GM12878 (cell line): ENCODE results near the gene PLAC1. TPM values are rescaled to one million over a fixed set of nuclear protein-coding genes. Genes with fewer than 3 reads are reported as not detected.
A peak's percentile ranks its signal among the peaks of the same experiment; 100 is the strongest.

Experiments
- ATAC-seq: fragments of 200-7000 bp; cut with Tn5 transposase; 3 replicates; pipeline ENCODE4 v1.9.1; 2020; ENCODE audit warnings: mild to moderate bottlenecking, moderate library complexity
- BruUV-seq: library from RNA; stranded (reverse); fragments of 400-500 nt; replicated peaks from 2 replicates; lab custom pipeline; 2021; lab: Mats Ljungman, UMichigan
- CTCF ChIA-PET: fragments of 300-600 bp; sonication (Branson Sonifier 250); formaldehyde crosslinking; extraction: SDS; loops from one replicate; lab custom pipeline; 2021; ENCODE audit warnings: inconsistent platforms; lab: Yijun Ruan, JAX
- POLR2A ChIA-PET: fragments of 350-600 bp; formaldehyde crosslinking; extraction: SDS; loops from one replicate; lab custom pipeline; 2021; ENCODE audit warnings: inconsistent platforms; lab: Charles Lee
- RAD21 ChIA-PET: fragments of 300-600 bp; sonication (Branson Sonifier 250); formaldehyde crosslinking; loops from one replicate; lab custom pipeline; 2023; ENCODE audit warnings: antibody characterized with exemption; ENCODE audit not compliant: unreplicated experiment; lab: Charles Lee
- SMC1A ChIA-PET: fragments of 300-600 bp; sonication (Branson Sonifier 250); formaldehyde crosslinking; loops from one replicate; lab custom pipeline; 2023; ENCODE audit not compliant: unreplicated experiment, uncharacterized antibody; lab: Charles Lee
- DNase-seq: peaks from one replicate; pipeline ENCODE4 v3.0.0-alpha.2; 2011; ENCODE audit warnings: low read depth, low spot score
- FAIRE-seq: peaks from 3 replicates; lab custom pipeline; 2011; peaks lifted over from hg19 to GRCh38; lab: Jason Lieb, UNC
- H2AFZ ChIP-seq: 2 replicates; pipeline ENCODE4 v1.6.0; 2011; ENCODE audit warnings: low read depth, low read length, control low read depth; ENCODE audit not compliant: control insufficient read depth
- H3K27ac ChIP-seq: 2 replicates; pipeline ENCODE4 v1.5.1; 2011; ENCODE audit warnings: control low read depth; ENCODE audit not compliant: control insufficient read depth, insufficient read depth
- H3K27me3 ChIP-seq, 2 experiments: replicated peaks in 1 of 2; 2 replicates each; pipeline versions ENCODE4 v1.6.0 to v1.6.1; 2011; ENCODE audit warnings: low read length in 1 of 2; ENCODE audit not compliant: control insufficient read depth in 2 of 2, insufficient read depth in 2 of 2
- H3K36me3 ChIP-seq, 2 experiments: 2 replicates each; pipeline ENCODE4 v1.5.1; 2011; ENCODE audit warnings: low read length in 1 of 2; ENCODE audit not compliant: control insufficient read depth in 2 of 2, insufficient read depth in 2 of 2
- H3K4me1 ChIP-seq: 2 replicates; pipeline ENCODE4 v1.6.1; 2011; ENCODE audit warnings: mild to moderate bottlenecking, low read length, moderate library complexity, mixed read lengths; ENCODE audit not compliant: control insufficient read depth, insufficient read depth
- H3K4me2 ChIP-seq: 2 replicates; pipeline ENCODE4 v1.6.0; 2011; ENCODE audit warnings: control low read depth; ENCODE audit not compliant: control insufficient read depth, insufficient read depth
- H3K4me3 ChIP-seq: fragments of 200-600 bp; sonication (generic); 2 replicates; pipeline ENCODE4 v1.5.1; 2016
- H3K79me2 ChIP-seq: 2 replicates; pipeline ENCODE4 v1.6.0; 2011; ENCODE audit warnings: low read length; ENCODE audit not compliant: control insufficient read depth, insufficient read depth
- H3K9ac ChIP-seq: 2 replicates; pipeline ENCODE4 v1.8.0; 2011; ENCODE audit warnings: low read length, control low read depth, mixed read lengths; ENCODE audit not compliant: control insufficient read depth, insufficient read depth
- H3K9me3 ChIP-seq: replicated peaks from 3 replicates; pipeline ENCODE4 v1.5.1; 2011; ENCODE audit warnings: mild to moderate bottlenecking, low read length; ENCODE audit not compliant: control insufficient read depth, insufficient read depth
- H4K20me1 ChIP-seq: 2 replicates; pipeline ENCODE4 v1.6.0; 2011; ENCODE audit not compliant: control insufficient read depth, insufficient read depth
- ETV6 ChIP-seq, 2 experiments: fragments of 450-650 bp in 1 of 2; IDR thresholded peaks in 1 of 2; conservative IDR thresholded peaks in 1 of 2; 2 replicates each; pipeline ENCODE4 v1.6.1; 2014; ENCODE audit warnings: antibody characterized with exemption in 1 of 2, borderline replicate concordance in 1 of 2, low read depth in 1 of 2, mild to moderate bottlenecking in 1 of 2, moderate library complexity in 1 of 2
- NKRF ChIP-seq: fragments of 450-650 bp; conservative IDR thresholded peaks from 2 replicates; pipeline ENCODE4 v1.6.1; 2017; ENCODE audit warnings: mild to moderate bottlenecking, moderate library complexity
- PKNOX1 ChIP-seq: fragments of 450-650 bp; IDR thresholded peaks from 2 replicates; pipeline ENCODE4 v1.6.1; 2016; ENCODE audit warnings: mild to moderate bottlenecking
- SKIL ChIP-seq: fragments of 450-650 bp; IDR thresholded peaks from 2 replicates; pipeline ENCODE4 v1.6.1; 2017; ENCODE audit warnings: mild to moderate bottlenecking, low read depth, inconsistent platforms; ENCODE audit not compliant: poor library complexity, severe bottlenecking
- WGBS: methylation state at CpG from one replicate; pipeline ENCODE4 v1.1.6; 2016; ENCODE audit warnings: low lambda C conversion rate; ENCODE audit not compliant: insufficient replicate concordance, insufficient coverage; ENCODE audit errors: missing lambda C conversion rate; 5-methylcytosine and 5-hydroxymethylcytosine counted together
- in situ Hi-C: fragments of 300-500 bp; cut with MboI; formaldehyde crosslinking; loops from 9 replicates; pipeline ENCODE4 v1.14.3; 2018; ENCODE audit warnings: mixed read lengths
- intact Hi-C: fragments of 100-400 bp; cut with micrococcal nuclease; formaldehyde crosslinking; loops from one replicate; pipeline ENCODE4 v1.14.2; 2022; ENCODE audit not compliant: unreplicated experiment
- polyA plus RNA-seq, 11 experiments: library from polyadenylated mRNA; depleted of rRNA in 4 of 11; unstranded in 6 of 11; stranded (reverse) in 5 of 11; fragments of >200 nt; fragmentation: Nextera tagmentation in 4 of 11; fragmentation: Illumina TruSeq in 1 of 11; extraction: Ambion mirVana in 4 of 11; extraction: Trizol in 1 of 11; gene quantifications; 1 replicate in 1 of 11; 2 replicates in 10 of 11; pipeline versions ENCODE4 v1.2.1 to v1.2.3, GENCODE V29; 2011 to 2016; ENCODE audit warnings: inconsistent platforms in 2 of 11, missing spikeins in 2 of 11, low read depth in 1 of 11
- total RNA-seq, 4 experiments: library from RNA; depleted of rRNA in 3 of 4; stranded (reverse); fragments of >200 nt in 3 of 4; fragmentation: Illumina TruSeq in 1 of 4; extraction: Trizol in 1 of 4; gene quantifications; 2 replicates each; pipeline versions ENCODE4 v1.2.1 to v1.2.3, GENCODE V29; 2013 to 2021

PLAC1 gene
- total and polyA plus RNA-seq, 10 of the 15 experiments (the other 5 are each of a cell fraction or from before 2014, with no cell fraction given): 0.05 to 0.42 (median 0.17) TPM; not detected in 5

GRCh38 chrX:134671294-134671693 is 13.0 kb upstream of the PLAC1 start:
- H3K9me3 ChIP-seq: no peaks in the 10 kb centered on the region
- H3K27me3 ChIP-seq: no peaks in the 10 kb centered on the region
- H3K27ac ChIP-seq: no peak overlapping the region
- ChIA-PET POLR2A (no interaction called here), SMC1A (no interaction called here), RAD21 (no interaction called here), CTCF (no interaction called here)
- no peak overlapping the region for H2AFZ ChIP-seq
- WGBS: 10% methylated on average over 6 of the region's 6 CpGs
- intact Hi-C loops (no loop called here), in situ Hi-C loops (no loop called here)
- no peaks in the 10 kb centered on the region for H3K79me2 ChIP-seq
- H3K9ac ChIP-seq: no peak overlapping the region
- ATAC-seq: no peak
- no peak overlapping the region for H3K4me2 ChIP-seq
- no peaks in the 10 kb centered on the region for H4K20me1 ChIP-seq
- DNase-seq: no peak
- no TSS peak for BruUV-seq
- no peak for FAIRE-seq
- H3K4me1 ChIP-seq: no peaks in the 10 kb centered on the region
- TF ChIP-seq NKRF (no peak), ETV6 (conservative IDR thresholded peaks at IDR 0.05 in 1 of 2, IDR thresholded peaks at IDR 0.05 in 1 of 2; ENCODE audit: borderline replicate concordance in 1 of 2, low read depth in 1 of 2) (peak in 1 of 2 experiments; percentile 50; a peak in 1 of 4 replicates)
- no peaks in the 10 kb centered on the region for H3K36me3 ChIP-seq
- no peak overlapping the region for H3K4me3 ChIP-seq

GRCh38 chrX:134670134-134670924 is 12.1 kb upstream of the PLAC1 start:
- ChIA-PET POLR2A (interaction anchor here (0.5 kb wide), 1 partner anchor 206 kb away, joined by 3 read pairs; no protein-coding TSS in a partner anchor), RAD21 (no interaction called here), CTCF (no interaction called here), SMC1A (no interaction called here)
- in situ Hi-C loops: no loop called here
- Histone ChIP-seq H3K4me3 (no peak overlapping the region), H2AFZ (no peak overlapping the region), H3K79me2 (no peaks in the 10 kb centered on the region), H3K36me3 (no peaks in the 10 kb centered on the region), H3K4me2 (no peak overlapping the region), H3K27ac (no peak overlapping the region), H4K20me1 (no peaks in the 10 kb centered on the region), H3K9ac (no peak overlapping the region), H3K4me1 (no peaks in the 10 kb centered on the region), H3K27me3 (no peaks in the 10 kb centered on the region), H3K9me3 (no peaks in the 10 kb centered on the region)
- 0% methylated on average over 1 of the region's 1 CpG for WGBS
- ATAC-seq (no peak), FAIRE-seq (no peak), DNase-seq (no peak)
- BruUV-seq: no TSS peak
- intact Hi-C loops: no loop called here
- TF ChIP-seq SKIL: no peak
- TF ChIP-seq PKNOX1: no peak
